CD4-positive, alpha-beta T cell treated with Interleukin-15 for 1 hour (primary cell): ENCODE data around the gene CARD9.
A peak's percentile ranks its signal among the peaks of the same experiment; 100 is the strongest.

ENCODE experiments used
- DNase-seq: peaks from one replicate; pipeline ENCODE4 v3.0.0-alpha.2; 2020

Gene CARD9

DNA sequence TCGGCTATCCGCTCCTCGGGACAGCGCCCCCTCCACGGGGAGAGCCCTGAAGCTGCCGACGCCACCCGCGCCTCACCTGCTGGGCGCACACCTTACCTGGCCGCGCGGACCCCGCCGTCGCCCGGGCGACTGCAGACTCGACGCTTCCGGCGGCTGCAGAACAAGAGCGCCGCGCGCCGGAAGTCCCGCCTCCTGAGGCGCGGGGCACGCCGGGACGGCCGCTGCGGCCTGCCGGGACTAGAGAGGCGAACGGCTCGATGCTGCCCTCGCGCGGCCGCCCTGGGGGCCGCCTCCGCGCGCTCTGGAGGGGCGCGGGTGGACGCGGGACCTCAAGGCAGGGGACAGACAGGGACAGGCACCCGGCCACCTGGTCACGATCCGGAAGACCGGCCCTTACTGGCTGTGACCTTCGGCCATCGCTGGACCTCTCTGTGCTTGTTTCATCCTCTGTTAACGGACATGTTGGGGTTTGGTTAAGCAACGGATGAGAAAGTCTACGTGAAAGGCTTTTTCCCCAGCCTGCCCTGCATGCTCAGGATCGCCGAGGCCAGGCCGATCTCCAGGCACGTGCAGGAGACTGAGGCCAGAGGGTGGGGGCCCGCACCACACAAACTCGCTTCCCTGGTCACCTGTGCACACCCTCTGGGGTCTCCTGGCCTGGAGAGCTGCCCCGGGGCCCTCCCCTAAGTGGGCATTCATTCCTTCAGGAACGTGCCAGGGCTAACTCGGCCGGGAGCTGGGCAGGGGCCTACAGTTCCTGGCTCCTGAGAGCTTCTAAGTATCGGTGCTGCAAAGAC is 26.8 kb upstream of the CARD9 start, which contains the start of gene SNAPC4:
SNAPC4 (minus strand) TSS at position 133 of the 797 bp plus-strand sequence. CDS start 1,742 bp downstream, outside the sequence.
- peak; percentile 89 for DNase-seq

DNA sequence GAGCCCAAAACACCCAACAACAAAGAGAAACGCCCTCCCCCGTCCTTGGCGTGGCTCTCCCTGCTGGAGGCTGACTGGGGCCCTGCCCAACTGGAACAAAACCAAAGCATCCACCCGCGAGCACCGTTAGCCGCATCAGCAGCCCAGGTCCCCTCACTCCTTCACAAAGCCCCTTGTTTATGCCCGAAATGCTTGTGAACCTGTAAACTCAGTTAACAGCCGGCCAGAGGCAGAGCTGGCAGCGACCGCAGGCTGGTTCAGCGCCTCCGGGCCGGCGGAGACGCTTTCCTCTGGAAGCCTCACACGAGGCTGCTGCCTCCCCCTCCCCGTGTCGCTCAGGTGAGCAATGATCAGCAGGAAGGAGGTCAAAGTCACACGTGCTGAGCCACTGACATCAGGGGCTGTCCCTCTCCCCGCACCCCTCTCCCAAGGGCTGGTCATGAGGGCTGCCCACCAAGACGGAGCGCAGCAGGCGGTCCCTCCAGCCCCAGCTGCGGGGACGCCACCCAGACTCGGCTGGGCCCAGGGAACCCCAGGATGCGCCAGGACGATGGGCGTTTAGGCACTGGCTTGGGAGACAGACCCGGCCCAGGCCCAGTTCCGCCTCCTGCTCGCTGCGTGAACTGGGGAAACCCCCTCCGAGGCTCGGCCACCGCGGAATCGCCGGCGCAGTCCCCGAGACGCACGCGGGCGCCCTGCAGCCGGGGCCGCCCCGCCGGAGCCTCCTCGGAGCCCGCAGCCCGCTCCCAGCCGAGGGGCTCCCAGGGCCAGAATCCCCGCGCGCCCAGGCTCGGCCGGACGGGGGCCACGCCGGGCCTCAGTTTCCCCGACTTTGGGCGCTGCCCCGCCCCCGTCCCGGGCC is 25.9 kb upstream of the CARD9 start:
- no peak for DNase-seq

DNA sequence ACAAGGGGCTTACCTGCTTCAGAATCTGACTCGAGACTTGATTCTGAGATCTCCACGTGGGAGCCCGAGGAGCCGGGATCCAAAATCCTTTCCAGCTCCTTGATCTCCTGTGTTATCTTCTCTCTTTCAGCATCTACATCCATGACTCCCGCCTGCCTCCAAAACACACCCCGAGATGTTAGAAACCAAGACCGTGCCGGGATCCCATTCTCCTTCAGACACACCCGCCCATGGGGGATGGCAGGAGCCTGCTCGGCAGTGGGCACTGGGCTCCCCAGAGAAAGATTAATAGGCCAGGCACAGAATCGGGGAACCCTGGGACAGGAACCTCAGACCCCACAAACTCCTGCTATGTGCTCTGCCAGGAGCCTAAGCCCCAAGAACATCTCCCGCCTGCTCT is 24.8 kb upstream of the CARD9 start:
- DNase-seq: no peak

DNA sequence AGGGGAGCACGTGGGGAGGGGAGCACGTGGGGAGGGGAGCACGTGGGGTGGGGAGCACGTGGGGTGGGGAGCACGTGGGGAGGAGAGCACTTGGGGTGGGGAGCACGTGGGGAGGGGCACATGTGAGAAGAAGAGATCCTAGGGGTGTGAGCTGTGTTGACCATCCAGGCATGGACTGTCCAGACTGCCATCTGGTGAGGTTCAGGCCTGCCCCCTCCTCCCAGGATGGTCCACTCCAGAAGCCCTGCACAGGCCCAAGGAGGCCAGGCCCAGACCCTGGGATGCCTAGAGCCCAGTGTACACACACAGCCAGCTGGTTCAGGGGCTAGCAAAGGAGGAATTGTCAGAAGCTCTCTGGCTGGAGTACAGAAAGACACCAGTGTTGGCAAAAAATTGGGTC is 24.2 kb upstream of the CARD9 start:
- no peak for DNase-seq

DNA sequence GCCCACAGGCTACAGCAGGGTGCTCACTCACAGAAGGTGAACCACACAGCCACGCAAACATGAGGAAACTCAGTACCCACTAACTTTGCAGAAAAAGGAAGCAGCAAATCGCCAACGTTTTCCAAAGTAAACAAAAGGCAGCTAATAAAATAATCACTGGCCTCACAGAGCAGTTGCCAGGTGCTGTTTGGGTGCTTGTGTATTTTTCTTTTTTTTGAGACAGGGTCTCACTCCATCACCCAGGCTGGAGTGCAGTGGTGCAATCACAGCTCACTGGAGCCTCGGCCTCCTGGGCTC is 22.7 kb upstream of the CARD9 start:
- no peak for DNase-seq

DNA sequence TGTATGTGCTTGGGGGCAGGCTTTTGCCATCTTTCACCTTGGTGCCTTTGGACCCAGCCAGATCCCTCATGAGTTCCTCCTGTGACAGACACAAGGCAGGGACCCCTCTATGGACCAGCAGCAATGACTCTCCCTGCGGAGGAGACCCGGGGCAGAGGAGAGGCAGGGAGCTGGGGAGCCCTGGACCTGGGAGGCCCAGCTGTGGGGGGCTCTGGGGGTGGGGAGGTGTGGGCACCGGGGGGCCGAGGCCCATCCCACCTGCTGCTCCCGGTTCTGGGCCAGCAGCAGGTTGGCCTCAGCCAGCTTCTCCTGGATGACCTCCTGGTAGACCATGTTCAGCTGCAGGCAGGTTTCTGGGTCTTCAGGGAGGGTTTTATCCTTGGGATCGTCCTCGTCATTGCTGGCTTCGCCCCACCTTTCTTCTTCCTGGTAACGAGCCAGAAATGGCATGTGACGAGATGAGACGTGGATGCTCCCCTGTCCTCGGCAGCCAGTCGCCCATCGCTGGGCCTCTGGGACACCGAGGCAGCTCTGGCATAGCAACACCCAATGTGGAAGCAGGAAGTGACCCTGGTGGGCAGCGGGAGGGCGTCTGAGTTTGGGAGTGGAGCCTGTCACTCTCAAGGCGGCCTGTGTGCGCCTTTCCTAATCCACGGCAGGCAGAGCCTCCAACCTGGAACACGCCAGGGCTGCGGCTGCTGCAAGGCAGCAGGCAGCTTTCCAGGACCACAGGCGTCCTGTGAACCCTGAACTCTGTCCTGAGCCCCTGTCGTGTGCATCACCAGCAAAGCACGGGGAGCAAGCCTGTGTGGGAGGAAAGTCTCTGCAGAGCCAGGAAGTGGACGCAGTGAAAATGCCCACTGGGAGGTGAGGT is 22.1 kb upstream of the CARD9 start:
- no peak for DNase-seq

DNA sequence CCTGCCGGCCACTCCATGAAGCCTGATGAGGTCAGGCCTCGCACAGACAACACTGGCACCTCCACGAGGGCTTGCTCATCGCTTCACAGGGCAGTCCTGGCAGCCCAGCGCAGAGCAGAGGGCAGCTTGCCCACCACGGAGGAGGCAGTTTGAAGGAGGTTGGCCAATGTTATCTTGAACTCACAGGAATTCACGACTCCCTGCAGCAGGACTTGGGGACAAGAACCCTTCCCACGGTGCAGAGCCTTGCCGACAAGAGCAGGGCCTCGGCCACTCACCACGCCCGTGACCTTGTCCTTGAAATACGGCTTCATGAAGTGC is 21.5 kb upstream of the CARD9 start:
- DNase-seq: no peak

DNA sequence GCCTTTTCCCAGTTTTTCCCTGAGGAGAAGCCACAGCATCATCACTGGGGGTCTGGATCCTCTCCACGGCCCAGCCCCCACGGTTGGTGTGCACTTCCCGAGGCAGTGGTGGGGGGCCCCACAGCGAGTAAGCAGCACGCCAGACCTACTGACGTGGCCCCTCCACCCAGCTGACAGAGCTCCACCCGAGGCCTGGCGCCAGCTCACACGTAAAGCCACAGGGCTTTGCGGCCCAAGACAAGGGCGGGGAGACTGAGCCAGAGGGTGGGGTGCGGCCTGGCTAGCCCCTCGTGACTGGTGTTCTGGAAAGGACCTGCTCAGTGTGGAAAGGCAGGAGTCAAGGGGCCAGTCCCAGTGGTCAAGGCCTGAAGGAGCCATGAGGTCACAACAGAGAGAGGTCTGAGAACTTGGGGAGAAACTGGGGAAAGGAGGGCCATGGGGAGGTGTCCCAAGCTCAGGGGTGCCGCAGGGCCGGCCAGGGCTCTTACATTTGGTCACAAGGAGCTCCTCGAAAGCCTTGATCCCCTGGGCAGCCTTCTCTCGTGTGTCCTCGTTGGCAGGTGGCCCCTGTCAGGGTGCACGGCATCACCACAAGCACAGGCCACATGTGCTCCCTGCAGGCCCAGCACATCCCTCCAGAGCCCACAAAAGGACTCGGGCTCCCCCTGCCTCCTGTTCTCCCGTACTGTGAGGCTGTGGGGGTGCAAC is 21.0 kb upstream of the CARD9 start:
- no peak for DNase-seq

DNA sequence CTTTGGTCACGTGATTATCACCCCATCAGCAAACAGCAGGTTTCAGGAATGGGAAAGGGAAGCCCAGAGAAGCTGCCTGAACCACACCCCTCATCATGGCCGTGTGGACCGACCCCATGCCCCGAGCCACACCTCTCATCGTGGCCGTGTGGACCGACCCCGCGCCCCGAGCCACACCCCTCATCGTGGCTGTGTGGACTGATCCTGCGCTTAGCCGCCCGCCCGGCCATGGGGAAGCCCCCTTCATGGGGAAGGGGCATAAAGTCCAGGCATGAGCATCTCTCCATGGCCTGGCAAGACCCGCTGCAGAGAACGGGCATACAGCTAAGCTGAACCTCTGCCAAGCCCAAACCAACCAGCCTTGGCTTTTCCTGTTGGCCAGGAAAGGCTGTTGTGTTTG is 20.1 kb upstream of the CARD9 start:
- DNase-seq: no peak

DNA sequence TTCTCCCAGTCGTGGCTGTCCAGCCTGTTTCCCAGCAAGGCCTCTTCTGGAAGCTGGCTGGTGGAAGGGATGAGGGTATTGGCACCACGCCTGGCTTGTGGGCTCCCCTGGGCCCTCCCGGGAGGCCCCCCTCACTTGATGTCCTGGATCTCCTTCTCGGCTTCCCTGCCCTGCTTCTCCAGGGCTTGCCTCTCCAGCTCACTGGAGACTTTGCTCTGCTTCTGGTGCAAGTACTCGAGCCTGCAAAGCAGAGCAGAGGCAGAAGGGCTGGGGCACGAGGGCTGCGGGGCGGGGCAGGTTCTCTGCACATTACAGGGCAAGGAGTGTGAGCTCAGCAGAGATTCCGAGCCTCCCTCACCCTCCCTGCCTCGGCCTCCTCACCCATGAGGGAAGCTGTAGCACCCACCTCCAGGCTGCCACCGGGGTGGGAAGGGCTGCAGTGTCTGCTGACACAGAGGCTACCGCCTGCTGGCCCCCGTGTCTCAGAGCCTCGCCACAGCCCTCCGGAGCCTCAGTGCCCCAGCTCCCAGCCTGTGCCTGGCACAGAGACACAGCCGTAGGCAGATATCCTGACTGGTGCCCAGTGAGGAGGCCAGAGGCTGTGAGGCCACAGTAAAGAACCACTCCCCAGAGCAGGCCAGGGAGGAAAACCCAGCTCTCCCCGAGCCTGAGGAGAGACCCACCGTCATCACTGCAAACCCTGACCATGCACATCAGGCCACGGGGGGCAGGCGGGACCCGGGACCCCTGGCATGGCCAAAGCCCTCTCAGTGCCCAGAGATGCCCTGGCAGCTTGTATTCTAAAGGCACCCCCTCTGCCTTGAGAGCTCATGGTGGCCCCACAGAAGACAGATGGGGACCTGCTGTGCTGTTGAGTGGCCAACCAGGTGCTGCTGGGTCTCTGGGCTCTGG is 19.3 kb upstream of the CARD9 start:
- no peak for DNase-seq

DNA sequence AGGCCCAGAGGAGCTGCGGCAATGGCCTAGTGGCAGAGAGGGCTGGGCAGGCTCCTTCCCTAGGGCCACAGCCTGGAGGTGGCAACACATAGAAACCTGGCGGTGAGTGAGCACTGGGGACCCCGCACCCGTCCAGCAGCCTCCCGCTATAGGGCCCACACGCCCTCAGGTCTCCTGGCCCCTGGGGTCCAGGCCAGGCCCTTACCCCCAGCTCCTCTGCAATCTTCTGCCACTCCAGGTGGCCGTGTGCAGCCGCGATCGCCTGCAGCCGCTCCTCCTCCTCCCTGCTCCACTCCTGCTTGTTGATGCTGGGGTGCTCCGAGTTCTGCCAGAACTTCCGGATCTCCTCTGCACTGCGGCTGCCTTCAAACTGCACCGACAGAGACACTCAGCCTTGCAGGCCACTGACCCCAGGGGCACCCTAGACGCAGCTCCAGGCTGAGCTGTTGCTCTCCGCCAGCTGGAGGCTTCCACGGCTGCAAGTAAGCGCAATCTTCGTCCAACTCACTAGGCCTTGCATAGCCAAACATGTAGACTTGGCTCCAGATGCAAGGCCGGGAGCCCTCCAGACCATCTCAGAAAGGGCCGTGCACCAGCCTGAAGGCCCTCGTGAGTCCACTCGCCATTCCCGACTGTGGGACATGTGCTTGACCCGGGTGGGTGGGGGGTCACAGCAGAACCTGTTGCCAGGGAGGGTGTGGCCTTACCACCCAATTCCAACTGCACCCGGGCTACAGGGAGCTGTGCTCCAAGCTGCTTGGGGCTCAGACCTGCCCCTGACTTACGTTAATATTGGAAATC is 18.5 kb upstream of the CARD9 start:
- DNase-seq: no peak

DNA sequence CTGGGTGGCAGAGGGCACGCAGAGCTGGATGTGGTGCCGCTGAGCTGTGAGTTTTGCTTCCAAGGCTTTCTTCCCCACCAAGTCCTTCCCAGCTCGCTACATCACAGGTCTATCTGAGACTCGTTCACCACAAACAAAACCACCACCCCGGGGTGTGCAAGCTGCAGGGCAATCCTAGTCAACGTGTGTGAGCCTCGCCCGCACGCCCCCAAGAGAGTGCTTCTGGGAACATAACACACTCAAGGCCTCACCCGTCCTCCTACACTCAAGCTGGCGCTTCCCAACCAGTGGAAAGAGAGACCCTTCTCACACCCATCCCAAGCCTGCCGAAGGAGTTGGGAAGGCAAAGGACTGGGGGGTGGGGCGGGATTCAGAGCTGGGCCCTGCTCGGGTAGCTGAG is 15.9 kb upstream of the CARD9 start:
- DNase-seq: no peak

DNA sequence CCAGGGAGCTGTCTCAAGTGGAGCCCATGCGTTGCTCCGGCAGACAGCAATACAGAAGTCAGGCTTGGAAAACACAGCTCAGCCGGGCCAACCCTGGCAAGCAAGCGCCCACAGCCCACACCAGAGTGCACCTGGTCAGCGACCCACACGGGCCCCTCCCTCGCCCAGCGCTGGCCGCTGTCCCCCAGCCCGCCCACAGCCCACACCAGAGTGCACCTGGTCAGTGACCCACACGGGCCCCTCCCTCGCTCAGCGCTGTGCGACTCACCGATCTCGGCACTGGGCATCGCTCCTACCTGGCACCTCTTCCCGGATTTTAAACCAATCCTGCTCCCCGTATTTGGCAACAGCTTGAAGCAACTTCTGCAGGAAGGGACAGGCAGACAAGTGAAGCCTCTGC is 13.7 kb upstream of the CARD9 start:
- no peak for DNase-seq

DNA sequence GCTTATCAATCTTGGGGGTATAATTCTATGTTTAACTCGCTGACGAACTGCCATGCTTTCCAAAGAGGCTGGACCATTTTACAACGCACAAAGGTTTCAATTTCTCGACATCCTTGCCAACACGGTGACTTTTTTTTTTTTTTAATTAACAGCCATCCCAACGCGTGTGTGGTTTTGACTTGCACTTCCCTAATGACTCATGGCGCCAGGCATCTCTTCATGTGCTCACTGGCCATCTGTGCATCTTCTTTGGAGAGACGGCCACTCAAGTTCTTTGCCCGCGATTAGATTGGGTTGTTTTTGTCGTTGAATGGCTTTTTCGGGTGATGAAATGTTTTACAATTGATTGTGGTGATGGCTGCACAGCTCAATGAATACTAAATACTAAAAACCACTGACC is 12.5 kb upstream of the CARD9 start:
- no peak for DNase-seq

DNA sequence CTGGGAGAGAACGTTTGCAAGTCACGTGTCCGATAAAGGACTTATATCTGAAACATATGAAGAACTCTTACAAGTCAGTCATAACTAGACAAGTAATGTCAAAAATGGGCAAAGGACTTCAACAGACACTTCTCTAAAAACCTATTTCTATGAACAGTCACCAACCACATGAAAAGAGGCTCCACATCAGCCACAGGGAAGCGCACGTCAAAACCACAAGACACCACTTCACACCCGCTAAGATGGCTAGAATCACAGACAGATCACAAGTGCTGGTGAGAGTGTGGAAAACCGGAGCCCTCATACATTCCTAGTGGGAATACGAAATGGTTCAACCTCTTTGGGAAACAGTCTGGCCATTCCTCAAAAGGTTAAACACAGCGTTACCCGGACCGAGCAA is 11.5 kb upstream of the CARD9 start:
- DNase-seq: peak; percentile 36

DNA sequence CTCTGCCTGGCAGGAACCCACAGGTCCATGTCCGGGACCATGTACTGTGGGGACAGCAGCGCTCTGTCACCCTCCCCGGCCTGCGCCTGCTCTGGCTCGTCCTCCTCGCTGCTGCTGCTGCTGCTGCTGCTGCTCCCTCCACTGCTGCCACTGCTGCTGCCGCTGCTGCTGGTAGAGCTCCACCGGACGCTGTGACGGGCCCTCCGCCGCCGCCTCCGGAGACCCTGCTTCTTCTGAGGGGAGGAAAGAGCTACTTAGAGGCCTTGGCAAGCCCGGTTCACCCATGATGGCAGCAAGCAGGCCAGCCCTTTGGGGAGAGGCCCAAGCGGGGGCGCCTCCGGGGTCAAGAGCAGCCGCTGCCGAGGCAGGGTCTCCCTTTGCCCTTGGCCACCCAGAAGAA is 10.0 kb upstream of the CARD9 start:
- DNase-seq: no peak

DNA sequence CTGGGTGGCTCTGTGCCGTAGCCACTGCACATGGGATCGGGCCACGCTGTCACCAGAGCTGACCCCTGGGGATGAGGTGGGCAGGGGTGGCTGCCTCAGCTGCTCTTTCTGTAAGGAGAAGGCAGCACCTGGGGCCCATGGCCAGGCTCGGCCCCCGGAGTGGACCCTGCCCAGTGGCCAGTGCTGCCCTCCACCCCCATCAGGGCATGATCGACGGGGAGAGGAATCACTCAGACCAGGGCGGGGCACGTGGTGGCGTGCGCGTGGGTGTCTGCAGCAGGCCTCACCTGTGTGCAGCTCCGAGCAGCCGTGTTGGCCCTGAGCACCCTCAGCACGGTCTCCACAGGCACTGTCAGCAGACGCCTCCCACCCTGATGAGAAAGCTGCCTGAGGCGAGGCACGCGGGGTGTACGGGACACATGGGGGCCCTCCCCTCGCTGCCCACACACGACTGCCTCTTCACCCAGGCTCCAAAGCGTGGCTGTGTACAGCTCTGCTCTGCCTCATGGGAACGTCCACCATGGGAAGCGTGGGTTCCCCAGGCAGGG is 8.6 kb upstream of the CARD9 start:
- DNase-seq: no peak

DNA sequence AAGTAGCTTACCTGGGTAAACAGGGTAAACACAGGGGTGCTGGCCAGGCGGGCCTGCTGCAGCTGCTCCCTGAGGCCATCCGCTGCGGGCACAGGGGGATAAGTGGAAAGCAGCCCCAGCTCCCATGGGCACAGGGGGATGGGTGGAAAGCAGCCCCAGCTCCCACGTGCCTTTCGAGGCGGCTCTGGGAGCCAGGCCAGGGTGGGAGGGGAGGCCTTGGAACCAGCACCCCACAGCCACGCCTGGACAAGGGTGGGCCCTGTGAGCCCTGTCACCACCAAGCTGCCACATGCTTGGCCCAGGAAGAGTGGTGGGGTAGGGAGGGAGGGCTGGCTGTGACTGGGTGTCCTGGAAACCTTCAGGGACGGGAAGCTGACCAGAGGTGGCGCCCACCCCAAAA is 7.8 kb upstream of the CARD9 start:
- DNase-seq: no peak

DNA sequence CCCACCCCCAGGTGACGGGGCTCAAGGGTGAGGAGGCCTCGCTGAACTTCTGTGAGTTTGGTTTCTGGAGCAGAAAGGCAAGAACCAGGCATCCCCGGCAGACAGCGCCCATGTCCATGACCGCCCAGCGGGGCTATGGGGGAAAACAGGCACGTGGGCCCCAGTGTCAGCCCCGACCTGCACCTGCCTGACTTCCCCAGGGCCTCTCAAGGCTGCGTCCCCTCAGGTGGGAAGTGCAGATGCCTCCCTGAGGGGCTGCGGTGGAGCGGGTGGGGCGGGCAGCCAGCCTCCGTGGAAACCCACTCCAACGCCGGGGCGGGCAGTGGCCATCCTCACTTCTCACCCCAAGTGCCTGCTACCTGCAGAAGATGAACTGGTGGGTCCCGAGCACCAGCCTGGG is 6.9 kb upstream of the CARD9 start:
- DNase-seq: no peak

DNA sequence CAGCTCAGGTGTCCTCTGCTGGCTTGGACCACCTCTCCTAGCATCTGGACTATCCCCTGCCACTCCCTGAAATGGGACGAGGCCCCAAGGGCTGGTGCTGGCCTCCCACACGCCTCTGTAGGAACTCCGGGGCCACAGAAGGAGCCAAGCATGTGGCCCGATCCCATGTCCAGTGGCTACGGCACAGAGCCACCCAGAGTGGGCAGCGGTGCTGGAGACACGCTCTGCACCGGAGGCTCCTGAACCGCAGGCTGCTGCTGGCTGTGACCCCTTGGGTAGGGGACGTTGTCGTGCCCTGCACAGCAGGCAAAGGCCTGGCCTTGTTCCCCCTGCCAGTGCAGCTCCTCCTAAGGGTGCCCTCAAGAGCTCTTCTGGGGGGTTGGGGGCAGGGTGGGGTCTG is 6.4 kb upstream of the CARD9 start:
- DNase-seq: no peak

DNA sequence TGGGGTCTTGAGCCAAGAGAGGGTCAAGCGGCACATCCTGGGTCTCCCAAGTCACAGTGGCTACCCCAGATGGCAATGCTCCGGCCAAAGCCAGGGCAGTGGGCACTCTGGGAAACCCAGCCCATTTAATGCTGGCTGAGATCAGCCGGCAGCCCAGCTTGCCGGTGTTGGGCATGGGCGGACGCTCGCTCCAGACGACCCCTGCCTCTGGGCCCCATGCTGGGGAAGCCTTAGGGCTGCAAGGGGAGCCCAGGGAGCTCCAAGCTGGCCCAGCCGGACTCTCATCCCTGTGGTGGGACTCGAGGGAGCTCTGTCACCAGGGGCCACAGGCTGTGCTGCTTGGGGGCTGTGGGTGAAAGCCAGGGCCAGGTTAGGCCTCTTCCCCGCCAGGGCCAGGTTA is 5.9 kb upstream of the CARD9 start:
- DNase-seq: no peak
